Right renal cortex interstitium (tissue), 3 donors: ENCODE measurements around the gene TSC22D1. TPM values are rescaled to one million over a fixed set of nuclear protein-coding genes. Genes with fewer than 3 reads are reported as not detected.

Experiments
- DNase-seq, 3 donors: peaks; one replicate each; pipeline ENCODE4 v3.0.0-alpha.2; 2013; ENCODE audit warnings: low read depth in 3 of 3, low spot score in 2 of 3
- polyA plus RNA-seq, 3 donors: library from polyadenylated mRNA; unstranded; fragments of 120-200 nt; gene quantifications; one replicate each; pipeline ENCODE4 v1.2.1, GENCODE V29; 2013; ENCODE audit not compliant: insufficient read length in 3 of 3

Gene TSC22D1
- polyA plus RNA-seq, 3 donors: 239 to 257 (median 248) TPM

GRCh38 chr13:44389876-44390275, 186.3 kb downstream of the TSC22D1 start:
- DNase-seq: no peak

DNA sequence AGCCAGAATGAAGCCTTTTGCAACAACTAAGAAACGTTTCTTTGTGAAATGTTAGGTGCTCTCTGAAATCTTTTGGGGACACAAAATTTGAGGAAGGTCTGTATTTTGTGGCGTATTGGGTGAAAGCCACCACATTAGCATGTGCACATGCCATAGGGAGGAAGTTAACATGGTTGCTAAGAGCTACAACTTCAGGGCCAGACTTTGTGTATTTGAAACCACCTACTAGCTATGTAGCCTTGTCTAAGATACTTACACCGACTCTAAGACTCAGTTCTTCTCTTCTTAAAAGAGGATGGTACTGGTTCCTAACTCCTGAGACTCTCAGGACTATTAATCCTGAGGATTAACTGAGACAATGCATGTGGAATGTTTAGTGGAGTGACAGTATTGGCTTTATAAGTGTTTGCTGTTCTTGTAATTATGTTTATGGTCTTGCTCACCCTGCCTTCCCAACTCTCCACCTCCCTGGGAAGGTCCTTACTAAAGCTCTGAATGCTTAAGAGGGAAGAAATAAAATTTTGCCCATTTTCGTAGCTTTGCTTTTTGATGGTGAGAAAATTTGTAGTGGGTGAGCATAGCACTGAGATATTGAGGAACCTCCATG, 187.0 kb downstream of the TSC22D1 start:
- DNase-seq: no peak

GRCh38 chr13:44388427-44389059, 187.6 kb downstream of the TSC22D1 start:
- no peak for DNase-seq

- no peak for DNase-seq
Measured at GRCh38 chr13:44386913-44387556, 189.1 kb downstream of the TSC22D1 start.

DNA sequence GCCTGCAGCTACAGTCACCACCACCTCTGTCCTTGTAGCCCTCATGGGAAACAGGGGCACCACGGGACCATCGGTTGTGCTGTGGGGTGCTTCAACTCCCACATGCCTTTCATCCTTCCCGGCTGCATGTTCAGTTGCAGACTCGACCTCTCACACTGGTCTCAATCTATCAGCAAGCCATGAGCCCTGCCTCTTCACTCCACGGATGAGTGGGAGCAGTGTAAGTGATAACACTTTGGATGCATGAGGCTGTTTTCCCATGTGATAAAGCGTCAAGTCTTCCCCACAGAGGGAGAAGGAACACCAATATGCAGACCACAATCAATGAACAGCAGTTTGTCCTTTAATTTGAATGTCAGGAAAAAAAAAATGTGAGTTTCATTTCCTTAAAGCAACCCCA, 190.3 kb downstream of the TSC22D1 start:
- DNase-seq: no peak

DNA sequence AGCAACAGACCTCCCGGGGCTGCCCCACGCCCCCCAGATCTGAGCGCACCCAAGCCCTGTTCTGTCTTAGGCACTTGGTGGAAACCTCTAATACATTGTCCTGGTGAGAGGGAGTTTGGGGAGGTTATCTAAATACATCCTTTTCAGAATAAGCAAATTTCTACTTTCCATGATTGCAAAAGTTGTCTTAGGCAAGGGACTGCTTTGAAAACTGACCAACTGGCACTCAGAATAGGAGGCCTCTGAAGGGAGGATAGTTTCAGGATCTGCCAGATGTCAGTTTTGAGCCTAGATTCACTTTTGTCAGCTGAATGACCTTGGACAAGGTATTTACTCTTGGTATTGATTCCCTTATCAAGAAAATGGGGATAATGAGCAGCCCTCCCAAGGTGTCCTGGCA, 190.7 kb downstream of the TSC22D1 start:
- DNase-seq: no peak

GRCh38 chr13:44384778-44385177, 191.4 kb downstream of the TSC22D1 start:
- DNase-seq: no peak

DNA sequence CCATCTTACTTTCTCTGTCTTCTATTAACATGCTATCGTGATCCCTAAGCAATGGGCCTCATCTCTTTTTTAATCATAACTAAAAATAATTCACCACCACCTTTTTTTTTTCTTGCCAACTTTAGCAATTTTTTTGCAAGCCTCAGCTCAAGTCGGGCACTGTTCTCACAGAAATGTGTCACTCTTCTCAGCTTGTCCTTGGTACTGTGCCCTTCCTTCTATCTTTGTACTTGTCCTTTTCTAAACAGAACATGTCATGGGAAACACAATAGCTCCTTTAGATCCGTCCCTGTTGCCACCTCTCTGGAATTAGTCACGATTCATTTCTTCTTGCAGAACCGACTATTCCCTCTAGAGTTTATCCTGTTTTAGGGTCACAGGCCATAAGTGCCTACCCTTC, 192.2 kb downstream of the TSC22D1 start:
- no peak for DNase-seq

DNA sequence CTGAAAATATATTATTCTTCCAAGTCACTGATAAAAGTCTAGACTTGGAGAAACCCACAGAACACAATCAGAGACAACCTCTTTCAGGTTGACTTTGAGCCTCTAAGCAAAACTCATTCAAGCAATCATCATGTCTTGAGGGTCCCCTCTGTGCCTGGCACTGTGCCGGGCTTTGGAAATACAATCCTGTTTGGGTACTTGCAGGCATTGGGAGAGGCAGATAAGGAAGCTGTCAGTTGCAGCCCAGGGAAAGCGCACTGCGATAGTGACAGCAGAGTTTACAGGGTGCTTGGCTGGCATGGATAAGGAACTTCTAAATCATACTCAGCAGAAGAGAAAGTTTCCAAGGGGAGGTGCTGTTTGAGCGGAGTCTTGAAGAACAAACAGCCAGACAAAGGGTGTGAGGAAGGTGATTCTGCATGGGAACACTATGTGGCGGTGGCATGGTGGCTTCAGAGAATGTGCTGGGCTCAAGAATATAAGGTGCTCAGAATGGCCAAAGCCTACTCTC, 193.4 kb downstream of the TSC22D1 start:
- DNase-seq: no peak

Other genes with a start within 250 kb of the TSC22D1 start
- gene SERP2, start 202.5 kb downstream of the TSC22D1 start, polyA plus RNA-seq: 10 to 100 TPM in 1 of 3 donors, 1 to 10 TPM in 2; 8.2 to 11.0 (median 9.3) TPM